Esophagus squamous epithelium (tissue), 5 donors: Measurements from ENCODE around the gene PHRF1. TPM values are rescaled to one million over a fixed set of nuclear protein-coding genes. Genes with fewer than 3 reads are reported as not detected.
A peak's percentile ranks its signal among the peaks of the same experiment; 100 is the strongest.

Experiments
- DNase-seq: peaks from one replicate; lab custom pipeline; 2025; lab: John Stamatoyannopoulos, UW
- H3K27ac ChIP-seq, 4 donors: fragments of 200-600 bp; sonication (generic); one replicate each; pipeline ENCODE4 v1.5.1; 2016 to 2019; ENCODE audit warnings: mild to moderate bottlenecking in 1 of 4
- H3K27me3 ChIP-seq, 4 donors: fragments of 200-600 bp; sonication (generic); 1 replicate in 3 of 4; 2 replicates in 1 of 4; pipeline versions ENCODE4 v1.5.1 to v1.6.0; 2017 to 2021; ENCODE audit warnings: antibody characterized with exemption in 1 of 4
- H3K36me3 ChIP-seq, 3 donors: fragments of 200-600 bp; sonication (generic); one replicate each; pipeline ENCODE4 v1.5.1; 2016 to 2019
- H3K4me1 ChIP-seq, 3 donors: fragments of 200-600 bp; sonication (generic); one replicate each; pipeline ENCODE4 v1.5.1; 2017 to 2019
- H3K4me3 ChIP-seq, 4 donors: fragments of 200-600 bp; sonication (generic); 1 replicate in 3 of 4; 2 replicates in 1 of 4; pipeline ENCODE4 v1.5.1; 2016 to 2019; ENCODE audit warnings: mild to moderate bottlenecking in 2 of 4, moderate library complexity in 1 of 4
- H3K9me3 ChIP-seq, 3 donors: fragments of 200-600 bp; sonication (generic); one replicate each; pipeline ENCODE4 v1.5.1; 2016 to 2019
- POLR2A ChIP-seq, 4 donors: fragments of 450-650 bp; IDR thresholded peaks; one replicate each; pipeline ENCODE4 v1.6.1; 2017; ENCODE audit warnings: antibody characterized with exemption in 4 of 4, mild to moderate bottlenecking in 4 of 4, moderate library complexity in 3 of 4
- WGBS, 2 donors: methylation state at CpG; one replicate each; pipeline ENCODE4 v1.1.5; 2018; 5-methylcytosine and 5-hydroxymethylcytosine counted together
- intact Hi-C: fragments of 100-400 bp; cut with DNase I; formaldehyde crosslinking; loops from one replicate; pipeline ENCODE4 v1.15.0; 2022
- total RNA-seq, 4 donors: library from RNA; depleted of rRNA; stranded (reverse); fragments of >200 nt; gene quantifications; one replicate each; pipeline ENCODE4 v1.1.0, GENCODE V29; 2016
- TF ChIP-seq, protein P1 (sequence below), 6 experiments: fragments of 450-650 bp in 4 of 6; fragments of 200-600 bp in 2 of 6; sonication (generic) in 2 of 6; IDR thresholded peaks; one replicate each; pipeline ENCODE4 v1.5.1; 2016 to 2019; ENCODE audit warnings: antibody characterized with exemption in 6 of 6, mild to moderate bottlenecking in 4 of 6, moderate library complexity in 4 of 6
- donor health status: DM: yes; HTN: yes; CAD: no.

Gene PHRF1
- total RNA-seq, 4 donors from 2014 or later = 11.7 to 30.6 (median 24.2) TPM

DNA sequence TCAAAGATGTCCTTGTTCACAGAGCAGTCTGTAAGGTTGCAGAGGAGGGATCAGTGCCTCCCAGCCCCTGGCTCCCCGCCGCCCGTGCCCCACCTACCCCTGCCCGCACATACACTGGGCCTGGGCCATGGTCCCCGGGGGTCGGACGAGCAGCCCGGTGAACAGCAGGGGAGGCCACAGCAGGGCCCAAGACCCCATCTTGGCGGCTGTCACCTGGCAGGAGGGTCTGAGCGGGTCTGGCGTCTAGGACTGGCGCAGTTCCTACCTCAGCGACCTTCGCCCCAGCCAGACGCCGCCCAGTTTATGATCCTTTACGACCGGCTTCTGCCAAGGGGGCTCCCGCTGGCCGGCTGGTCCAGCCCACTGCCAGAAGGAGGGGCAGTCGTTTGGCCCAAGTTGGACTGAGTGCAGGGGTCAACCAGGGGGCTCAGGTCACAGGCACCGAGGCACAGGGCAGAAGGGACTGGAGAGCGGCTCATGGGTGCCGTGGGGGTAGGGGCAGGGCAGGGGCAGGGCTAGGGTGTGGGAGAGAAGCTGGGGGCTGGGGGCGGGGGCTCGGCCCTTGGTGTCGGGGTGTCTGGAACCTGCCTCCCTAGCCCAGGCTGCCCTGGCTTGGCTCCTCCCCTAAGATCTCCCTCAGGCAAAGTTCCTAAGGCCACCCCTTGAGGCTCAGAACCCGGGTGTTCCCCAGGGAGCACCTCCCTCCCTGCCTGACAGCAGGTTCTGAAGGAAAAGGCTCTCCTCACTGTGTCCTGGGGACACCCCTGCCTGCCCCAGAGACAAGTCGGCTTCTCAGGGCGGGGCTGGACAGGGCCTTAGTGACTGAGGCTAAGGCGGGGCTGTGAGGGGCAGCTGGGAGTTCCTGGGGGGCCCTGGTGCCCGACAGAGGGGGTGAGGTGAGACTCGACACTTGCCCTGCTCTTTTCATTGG, 48.7 kb downstream of the PHRF1 start, which contains the start of gene CDHR5:
TSS of gene CDHR5 (minus strand) at position 251 of the 931 bp plus-strand sequence. CDS start at position 198, 53 bp downstream.
- TF ChIP-seq, protein P1, sequence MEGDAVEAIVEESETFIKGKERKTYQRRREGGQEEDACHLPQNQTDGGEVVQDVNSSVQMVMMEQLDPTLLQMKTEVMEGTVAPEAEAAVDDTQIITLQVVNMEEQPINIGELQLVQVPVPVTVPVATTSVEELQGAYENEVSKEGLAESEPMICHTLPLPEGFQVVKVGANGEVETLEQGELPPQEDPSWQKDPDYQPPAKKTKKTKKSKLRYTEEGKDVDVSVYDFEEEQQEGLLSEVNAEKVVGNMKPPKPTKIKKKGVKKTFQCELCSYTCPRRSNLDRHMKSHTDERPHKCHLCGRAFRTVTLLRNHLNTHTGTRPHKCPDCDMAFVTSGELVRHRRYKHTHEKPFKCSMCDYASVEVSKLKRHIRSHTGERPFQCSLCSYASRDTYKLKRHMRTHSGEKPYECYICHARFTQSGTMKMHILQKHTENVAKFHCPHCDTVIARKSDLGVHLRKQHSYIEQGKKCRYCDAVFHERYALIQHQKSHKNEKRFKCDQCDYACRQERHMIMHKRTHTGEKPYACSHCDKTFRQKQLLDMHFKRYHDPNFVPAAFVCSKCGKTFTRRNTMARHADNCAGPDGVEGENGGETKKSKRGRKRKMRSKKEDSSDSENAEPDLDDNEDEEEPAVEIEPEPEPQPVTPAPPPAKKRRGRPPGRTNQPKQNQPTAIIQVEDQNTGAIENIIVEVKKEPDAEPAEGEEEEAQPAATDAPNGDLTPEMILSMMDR (IDR thresholded peaks at IDR 0.05) = no peak
- no peak for TF ChIP-seq POLR2A (IDR thresholded peaks at IDR 0.05)
- no peak within 1 kb of the TSS for H3K4me3 ChIP-seq
- no peak for DNase-seq
- H3K9me3 ChIP-seq = no peaks in the 10 kb centered on the region
- peaks cover 0 to 33% (median 0%) of the 10 kb centered on the region in 3 donors for H3K36me3 ChIP-seq
- peak within 1 kb of the TSS in 1 of 4 donors; percentile 2 for H3K27ac ChIP-seq
- intact Hi-C loops = no loop called here
- peaks cover 0 to 44% (median 2%) of the 10 kb centered on the region in 4 donors for H3K27me3 ChIP-seq
- WGBS, 2 donors = 67% methylated on average over 16 of the region's 33 CpGs; no CpG with 5 or more reads in 1 of the 2 donors
- H3K4me1 ChIP-seq = peaks cover 3 to 23% (median 7%) of the 10 kb centered on the region in 3 donors

DNA sequence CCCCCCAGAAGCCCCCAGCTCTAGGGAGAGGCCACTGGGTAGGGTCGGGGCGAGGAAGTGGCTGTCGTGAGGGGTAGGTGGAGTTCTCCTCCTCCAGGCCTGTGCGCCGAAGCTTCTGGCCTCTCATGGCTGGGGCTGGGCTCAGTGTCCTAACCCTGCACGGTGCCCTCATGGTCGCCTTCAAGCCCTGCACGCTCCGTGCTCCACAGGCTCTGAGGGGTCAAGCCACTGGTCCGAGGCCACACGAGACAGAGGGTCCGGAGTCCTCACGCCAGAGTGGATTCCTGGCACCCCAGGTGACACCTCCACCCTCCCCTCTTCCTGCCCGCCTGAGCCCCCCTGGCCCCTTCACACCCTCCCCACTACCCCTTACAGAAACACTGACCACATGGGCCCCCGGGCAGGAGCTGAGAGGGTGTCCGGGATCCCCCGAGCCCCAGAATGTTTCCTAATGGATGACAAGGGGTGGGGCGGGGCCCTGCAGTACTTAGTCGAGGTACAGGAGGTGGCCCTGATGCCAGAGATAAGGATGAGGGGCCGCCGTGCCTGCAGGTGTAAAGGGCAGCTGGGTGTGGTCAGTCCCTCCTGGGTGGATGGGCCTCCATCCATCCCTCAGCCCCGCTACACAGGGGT, 49.5 kb downstream of the PHRF1 start:
- intact Hi-C loops = no loop called here
- Histone ChIP-seq H3K9me3 (no peaks in the 10 kb centered on the region), H3K27me3 (peaks cover 0 to 44% (median 2%) of the 10 kb centered on the region in 4 donors), H3K36me3 (peaks cover 0 to 30% (median 0%) of the 10 kb centered on the region in 3 donors), H3K4me3 (no peak overlapping the region), H3K4me1 (peaks cover 3 to 23% (median 7%) of the 10 kb centered on the region in 3 donors), H3K27ac (no peak overlapping the region)
- no peak for DNase-seq
- no peak for TF ChIP-seq POLR2A (IDR thresholded peaks at IDR 0.05)
- TF ChIP-seq, protein P1 (IDR thresholded peaks at IDR 0.05) = no peak
- WGBS, 2 donors = 50 to 90% methylated on average over 2 of the region's 22 CpGs

DNA sequence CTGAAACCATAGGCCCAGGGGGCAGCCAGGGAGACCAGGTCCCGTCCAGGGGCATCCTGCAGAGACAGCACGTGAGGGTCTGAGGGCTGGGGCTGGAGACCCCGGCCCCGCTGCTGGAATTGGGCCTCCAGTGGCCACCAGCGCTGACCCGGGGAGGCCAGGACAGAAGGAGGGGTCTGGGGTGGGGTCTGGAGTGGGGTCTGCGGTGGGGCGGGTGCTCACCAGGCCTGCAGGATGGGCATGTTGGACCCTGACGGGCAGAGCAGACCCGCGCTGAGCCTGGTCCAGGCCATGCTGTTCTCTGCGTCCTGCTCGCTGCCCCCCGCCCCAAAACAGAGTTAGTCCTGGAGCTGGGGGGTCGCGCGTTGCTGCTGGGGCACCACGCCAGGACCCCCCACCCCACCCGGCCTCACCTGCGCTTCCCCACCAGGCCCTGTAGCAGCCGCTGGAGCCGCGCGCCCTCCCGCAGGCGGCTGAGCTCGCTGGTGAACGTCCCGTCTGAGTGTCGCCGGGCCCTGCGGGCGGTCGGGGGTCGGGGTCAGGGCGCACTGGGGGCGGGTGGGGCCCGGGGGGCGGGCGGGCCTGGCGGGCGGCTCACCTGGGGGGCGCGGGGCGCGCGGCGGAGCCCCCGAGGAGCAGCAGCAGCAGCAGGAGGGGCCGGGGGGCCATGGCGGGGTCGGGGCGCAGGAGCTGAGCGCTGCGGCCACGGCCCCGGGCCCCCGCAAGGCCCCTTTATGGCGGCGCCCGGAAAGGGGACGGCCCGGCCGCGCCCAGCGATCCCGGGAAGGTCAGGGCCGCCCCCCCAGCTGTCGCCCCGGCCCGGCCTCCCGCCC, 50.4 kb downstream of the PHRF1 start, which contains the start of gene SCT:
TSS of gene SCT (minus strand) at position 707 of the 833 bp plus-strand sequence. CDS start at position 669, 38 bp downstream.
- Histone ChIP-seq H3K27ac (no peak within 1 kb of the TSS), H3K27me3 (peaks cover 0 to 44% (median 2%) of the 10 kb centered on the region in 4 donors), H3K4me1 (peaks cover 3 to 23% (median 7%) of the 10 kb centered on the region in 3 donors), H3K4me3 (peak within 1 kb of the TSS in 2 of 4 donors; percentile 13 to 23), H3K36me3 (peaks cover 0 to 24% (median 0%) of the 10 kb centered on the region in 3 donors), H3K9me3 (no peaks in the 10 kb centered on the region)
- intact Hi-C loops = no loop called here
- TF ChIP-seq POLR2A (IDR thresholded peaks at IDR 0.05) = no peak
- TF ChIP-seq, protein P1 (IDR thresholded peaks at IDR 0.05) = no peak
- 25% methylated on average over 9 of the region's 72 CpGs; no CpG with 5 or more reads in 1 of the 2 donors for WGBS, 2 donors
- no peak for DNase-seq

DNA sequence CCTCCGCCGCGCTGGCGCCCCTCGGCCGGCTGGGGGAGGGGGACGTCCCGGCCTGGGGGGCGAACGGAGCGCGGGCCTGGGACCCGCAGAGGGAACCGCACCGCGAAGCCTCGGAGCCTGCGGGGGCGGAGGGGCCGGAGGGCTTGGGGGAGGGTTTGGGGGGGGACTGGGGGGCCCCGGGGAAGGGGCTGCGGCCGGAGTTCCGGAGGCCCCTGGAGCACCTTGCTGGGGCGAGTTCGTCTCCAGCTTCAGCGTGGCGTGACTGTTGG, 51.0 kb downstream of the PHRF1 start:
- H3K27me3 ChIP-seq = peaks cover 0 to 44% (median 2%) of the 10 kb centered on the region in 4 donors
- intact Hi-C loops = no loop called here
- peak overlapping the region in 2 of 4 donors; percentile 13 to 23 for H3K4me3 ChIP-seq
- WGBS, 2 donors = 42 to 91% methylated on average over 4 to 10 of the region's 28 CpGs
- H3K27ac ChIP-seq = no peak overlapping the region
- peaks cover 3 to 23% (median 7%) of the 10 kb centered on the region in 3 donors for H3K4me1 ChIP-seq
- TF ChIP-seq, protein P1 (IDR thresholded peaks at IDR 0.05) = no peak
- no peak for TF ChIP-seq POLR2A (IDR thresholded peaks at IDR 0.05)
- peaks cover 0 to 22% (median 0%) of the 10 kb centered on the region in 3 donors for H3K36me3 ChIP-seq
- DNase-seq = no peak
- no peaks in the 10 kb centered on the region for H3K9me3 ChIP-seq
